ENCODE results near the gene GABRP.
"Not testable (repeated sequence)": the region's sequence is repeated elsewhere in the genome, so short reads cannot be mapped to it uniquely, and the experiment has no call there.

The GABRP gene

GRCh38 chr5:170755679-170756456, 27.7 kb upstream of the GABRP start:
- DNase-seq (ENCODE audit: low read depth), result no peak

- peak; percentile 15 for DNase-seq (ENCODE audit: low read depth)
Observed at GRCh38 chr5:170756691-170757090, 26.8 kb upstream of the GABRP start.

GRCh38 chr5:170757182-170757601, 26.3 kb upstream of the GABRP start:
- DNase-seq (ENCODE audit: low read depth), result peak; percentile 71

- no peak for DNase-seq (ENCODE audit: low read depth)
Observed at GRCh38 chr5:170757669-170758068, 25.9 kb upstream of the GABRP start.

GRCh38 chr5:170758481-170758880, 25.0 kb upstream of the GABRP start:
- DNase-seq (ENCODE audit: low read depth), result no peak

GRCh38 chr5:170760113-170760512, 23.4 kb upstream of the GABRP start:
- no peak for DNase-seq (ENCODE audit: low read depth)

- no peak for DNase-seq (ENCODE audit: low read depth)
Observed at GRCh38 chr5:170761048-170761707, 22.3 kb upstream of the GABRP start.

- no peak for DNase-seq (ENCODE audit: low read depth)
Observed at GRCh38 chr5:170761708-170762066, 21.8 kb upstream of the GABRP start.

GRCh38 chr5:170762298-170762697, 21.2 kb upstream of the GABRP start:
- DNase-seq (ENCODE audit: low read depth), result not testable (repeated sequence)

GRCh38 chr5:170765868-170766267, 17.7 kb upstream of the GABRP start:
- not testable (repeated sequence) for DNase-seq (ENCODE audit: low read depth)

- no peak for DNase-seq (ENCODE audit: low read depth)
Observed at GRCh38 chr5:170769246-170769645, 14.3 kb upstream of the GABRP start.

- no peak for DNase-seq (ENCODE audit: low read depth)
Observed at GRCh38 chr5:170769898-170770416, 13.6 kb upstream of the GABRP start.

- DNase-seq (ENCODE audit: low read depth), result no peak
Observed at GRCh38 chr5:170771496-170771895, 12.0 kb upstream of the GABRP start.

GRCh38 chr5:170773024-170773985, 10.2 kb upstream of the GABRP start:
- no peak for DNase-seq (ENCODE audit: low read depth)

GRCh38 chr5:170774831-170775230, 8.7 kb upstream of the GABRP start:
- no peak for DNase-seq (ENCODE audit: low read depth)

GRCh38 chr5:170781946-170782345, 1.6 kb upstream of the GABRP start:
- DNase-seq (ENCODE audit: low read depth), result no peak

- no peak for DNase-seq (ENCODE audit: low read depth)
Observed at GRCh38 chr5:170782438-170782837, 1.1 kb upstream of the GABRP start.

GRCh38 chr5:170785416-170785815, 1.9 kb downstream of the GABRP start:
- no peak for DNase-seq (ENCODE audit: low read depth)

- DNase-seq (ENCODE audit: low read depth), result no peak
Observed at GRCh38 chr5:170787216-170787615, 3.7 kb downstream of the GABRP start.

- DNase-seq (ENCODE audit: low read depth), result no peak
Observed at GRCh38 chr5:170788626-170789304, 5.2 kb downstream of the GABRP start.

GRCh38 chr5:170791325-170791954, 7.9 kb downstream of the GABRP start:
- peak; percentile 61 for DNase-seq (ENCODE audit: low read depth)
